Measurements from ENCODE around the gene CD274. TPM values are rescaled to one million over a fixed set of nuclear protein-coding genes. Genes with fewer than 3 reads are reported as not detected.

Gene CD274
- total and polyA plus RNA-seq, 2 experiments from 2014 or later = not detected

GRCh38 chr9:5518171-5518936 lies 68.0 kb downstream of the CD274 start:
- no peaks in the 10 kb centered on the region for H4K20me1 ChIP-seq (replicated peaks; ENCODE audit: insufficient read depth)
- Mint-ChIP-seq H3K9me3 (no peaks in the 10 kb centered on the region; the same call in 2 of the 3 replicates), H3K36me3 (ENCODE audit: low read depth) (no peaks in the 10 kb centered on the region), H3K27me3 (ENCODE audit: insufficient read depth, low read depth, poor library complexity) (no peaks in the 10 kb centered on the region), H3K27ac (no peak overlapping the region), H3K4me3 (no peak overlapping the region), H3K4me1 (peaks cover 14% of the 10 kb centered on the region)
- DNase-seq (ENCODE audit: low spot score) (no peak), ATAC-seq (no peak)
- H3K4me2 ChIP-seq = peak overlapping the region; percentile 54
- H3K4me3 ChIP-seq = no peak overlapping the region
- H2AFZ ChIP-seq = peak overlapping the region; percentile 38
- H3K27me3 ChIP-seq (ENCODE audit: insufficient read depth) = no peaks in the 10 kb centered on the region
- H3K4me1 ChIP-seq (ENCODE audit: insufficient read depth) = peaks cover 18% of the 10 kb centered on the region
- no peak for TF ChIP-seq POLR2AphosphoS5 (IDR thresholded peaks at IDR 0.05; ENCODE audit: low read depth)
- no peak for TF ChIP-seq EZH2 (IDR thresholded peaks at IDR 0.05; ENCODE audit: low read depth, unreplicated experiment)
- TF ChIP-seq CTCF (conservative IDR thresholded peaks at IDR 0.05; ENCODE audit: low read depth in 2 of 2) = no peak
- no peak for TF ChIP-seq ZNF331 (CRISPR knock-in tag; IDR thresholded peaks at IDR 0.05; ENCODE audit: low read depth)
- no peak for TF ChIP-seq REST (IDR thresholded peaks at IDR 0.05; ENCODE audit: unreplicated experiment)
- no peak for TF ChIP-seq STAT1 (IDR thresholded peaks at IDR 0.05; ENCODE audit: unreplicated experiment)
- no peak for TF ChIP-seq EZH2phosphoT487 (IDR thresholded peaks at IDR 0.05; ENCODE audit: unreplicated experiment)
- TF ChIP-seq ZNF114 (CRISPR knock-in tag; IDR thresholded peaks at IDR 0.05) = no peak
- TF ChIP-seq NANOG (IDR thresholded peaks at IDR 0.05; ENCODE audit: borderline replicate concordance) = no peak
- no peaks in the 10 kb centered on the region for H3F3A ChIP-seq (replicated peaks; ENCODE audit: low read depth)
- no peaks in the 10 kb centered on the region; the same call in 1 of the 2 replicates for H3K9me2 ChIP-seq (ENCODE audit: insufficient read depth)
- H3K27ac ChIP-seq (ENCODE audit: low read depth) = no peak overlapping the region
- no peaks in the 10 kb centered on the region for H3K79me2 ChIP-seq (replicated peaks; ENCODE audit: insufficient read depth)
- no peaks in the 10 kb centered on the region; the same call in 1 of the 2 replicates for H3K36me3 ChIP-seq (ENCODE audit: insufficient read depth)

GRCh38 chr9:5518937-5519319 lies 68.6 kb downstream of the CD274 start:
- Histone ChIP-seq H3K27ac (ENCODE audit: low read depth) (no peak overlapping the region), H3F3A (replicated peaks; ENCODE audit: low read depth) (no peaks in the 10 kb centered on the region), H3K4me2 (peak overlapping the region; percentile 54), H3K9me2 (ENCODE audit: insufficient read depth) (no peaks in the 10 kb centered on the region; the same call in 1 of the 2 replicates), H3K79me2 (replicated peaks; ENCODE audit: insufficient read depth) (no peaks in the 10 kb centered on the region), H3K4me3 (no peak overlapping the region), H2AFZ (peak overlapping the region; percentile 18), H3K4me1 (ENCODE audit: insufficient read depth) (peaks cover 18% of the 10 kb centered on the region), H3K27me3 (ENCODE audit: insufficient read depth) (no peaks in the 10 kb centered on the region), H4K20me1 (replicated peaks; ENCODE audit: insufficient read depth) (no peaks in the 10 kb centered on the region), H3K36me3 (ENCODE audit: insufficient read depth) (no peaks in the 10 kb centered on the region; the same call in 1 of the 2 replicates)
- peak overlapping the region; percentile 9; the same call in 1 of the 2 replicates for H3K27ac Mint-ChIP-seq
- H3K36me3 Mint-ChIP-seq (ENCODE audit: low read depth) = no peaks in the 10 kb centered on the region
- H3K4me3 Mint-ChIP-seq = no peak overlapping the region
- DNase-seq (ENCODE audit: low spot score) (no peak), ATAC-seq (no peak)
- no peaks in the 10 kb centered on the region; the same call in 2 of the 3 replicates for H3K9me3 Mint-ChIP-seq
- no peaks in the 10 kb centered on the region for H3K27me3 Mint-ChIP-seq (ENCODE audit: insufficient read depth, low read depth, poor library complexity)
- H3K4me1 Mint-ChIP-seq = peaks cover 14% of the 10 kb centered on the region
- no peak for TF ChIP-seq ZNF462 (CRISPR knock-in tag; IDR thresholded peaks at IDR 0.05)
